Spleen (tissue), 7 donors: ENCODE results near the gene KIZ.

Experiments used
- CTCF ChIP-seq, 11 experiments: fragments of 200-600 bp in 7 of 11; fragments of 450-650 bp in 4 of 11; sonication (generic) in 4 of 11; IDR thresholded peaks in 8 of 11; conservative IDR thresholded peaks in 3 of 11; 1 replicate in 7 of 11; 2 replicates in 4 of 11; pipeline versions ENCODE4 v1.4.0 to v1.8.0; 2016 to 2021; ENCODE audit warnings: antibody characterized with exemption in 11 of 11, inconsistent platforms in 4 of 11, mild to moderate bottlenecking in 1 of 11
- POLR2AphosphoS5 ChIP-seq, 3 donors: sonication (generic); formaldehyde crosslinking; IDR thresholded peaks; one replicate each; pipeline ENCODE4 v1.5.1; 2017; ENCODE audit warnings: antibody characterized with exemption in 3 of 3
- donor health status: DM: no; HTN: no; CAD: no; lungs with moderate emphysema.
- donor health status: DM: no; HTN: no; CAD: no.
- donor health status: DM: no; HTN: no; CAD: no.

- TF ChIP-seq POLR2AphosphoS5 (IDR thresholded peaks at IDR 0.05) (no peak), CTCF (IDR thresholded peaks at IDR 0.05 in 8 of 11, conservative IDR thresholded peaks at IDR 0.05 in 3 of 11) (no peak)
These were observed 35.7 kb upstream of the KIZ start for GRCh38 chr20:21090111-21090618.
